Skin epidermis (tissue), 12 donors: ENCODE data around the gene HEMK1.

Source experiments
- H3K27ac ChIP-seq, 21 experiments: fragments of 200-600 bp; sonication (generic) in 11 of 21; one replicate each; pipeline ENCODE4 v1.5.0; 2020; ENCODE audit warnings: mild to moderate bottlenecking in 3 of 21, inconsistent platforms in 2 of 21, moderate library complexity in 2 of 21
- H3K4me3 ChIP-seq, 7 experiments: fragments of 200-600 bp; sonication (generic) in 2 of 7; one replicate each; pipeline ENCODE4 v1.5.0; 2020; ENCODE audit warnings: inconsistent platforms in 2 of 7, mild to moderate bottlenecking in 2 of 7, moderate library complexity in 1 of 7

Gene HEMK1

GRCh38 chr3:50625231-50626182, 56.2 kb downstream of the HEMK1 start:
- no peak overlapping the region for H3K4me3 ChIP-seq
- H3K27ac ChIP-seq, result peak overlapping the region in 18 of 21 experiments; percentile 9 to 86 (median 65)

GRCh38 chr3:50626401-50626800, 57.1 kb downstream of the HEMK1 start:
- Histone ChIP-seq H3K27ac (peak overlapping the region in 12 of 21 experiments; percentile 1 to 86 (median 42)), H3K4me3 (no peak overlapping the region)

DNA sequence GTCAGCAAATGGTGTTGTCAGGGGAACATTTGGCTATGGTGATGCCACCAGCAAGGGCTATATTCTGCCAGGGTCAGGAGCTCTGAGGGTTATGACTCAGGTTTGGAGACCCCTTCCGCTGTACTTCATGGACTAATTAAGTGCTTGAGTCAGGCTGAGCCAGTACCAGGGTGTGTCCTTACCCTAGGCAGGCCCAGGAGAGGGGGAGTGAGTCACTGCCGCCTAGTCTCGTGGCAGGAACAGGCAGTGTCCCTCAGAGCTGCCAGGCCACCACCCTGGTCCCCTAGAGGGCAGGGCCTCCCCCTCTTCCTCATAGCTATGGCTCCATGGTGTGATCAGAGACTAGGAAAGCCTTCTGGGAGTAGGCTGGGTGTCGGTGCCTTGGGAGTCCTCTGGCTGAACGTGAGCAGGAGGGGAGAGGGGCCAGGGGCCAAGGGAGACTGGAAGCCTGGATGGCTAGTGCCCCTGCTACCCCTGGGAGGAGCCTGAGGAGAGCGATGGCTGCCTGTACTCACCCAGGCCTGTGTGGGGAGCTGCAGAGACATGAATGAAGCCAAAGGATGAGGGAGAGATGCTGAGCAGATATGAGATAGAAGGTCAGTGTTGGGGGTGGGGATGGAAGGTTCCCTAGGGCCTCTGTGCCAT, 58.2 kb downstream of the HEMK1 start:
- peak overlapping the region in 18 of 21 experiments; percentile 8 to 86 (median 54) for H3K27ac ChIP-seq
- no peak overlapping the region for H3K4me3 ChIP-seq

GRCh38 chr3:50628601-50629000, 59.3 kb downstream of the HEMK1 start:
- no peak overlapping the region for H3K4me3 ChIP-seq
- peak overlapping the region in 17 of 21 experiments; percentile 8 to 86 (median 53) for H3K27ac ChIP-seq

DNA sequence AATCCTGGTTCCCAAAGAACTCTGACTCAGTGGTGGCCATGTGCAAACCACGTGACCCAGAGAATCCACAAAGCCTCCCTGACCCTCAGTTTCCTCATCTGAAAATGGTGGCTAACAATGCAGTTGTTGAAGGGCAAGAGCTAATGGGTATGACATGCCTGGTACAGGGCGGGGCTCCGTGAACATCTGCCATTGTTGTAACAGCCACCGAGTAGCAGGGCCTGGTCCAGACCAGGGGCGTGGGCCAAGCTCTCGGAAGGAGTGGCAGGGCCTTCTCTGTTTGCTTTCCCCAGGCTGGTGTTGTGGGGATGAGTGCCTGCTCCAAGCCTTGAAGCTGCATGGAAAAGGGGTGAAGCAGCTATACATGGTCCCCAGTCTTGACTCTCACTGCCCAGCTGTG, 61.1 kb downstream of the HEMK1 start:
- peak overlapping the region in 9 of 21 experiments; percentile 33 to 86 (median 58) for H3K27ac ChIP-seq

GRCh38 chr3:50630877-50631276, 61.6 kb downstream of the HEMK1 start:
- Histone ChIP-seq H3K4me3 (no peak overlapping the region), H3K27ac (peak overlapping the region in 6 of 21 experiments; percentile 24 to 76 (median 56))

More for the DNA sequence above, 61.1 kb downstream of the HEMK1 start:
- no peak overlapping the region for H3K4me3 ChIP-seq

GRCh38 chr3:50632450-50632849, 63.1 kb downstream of the HEMK1 start:
- H3K4me3 ChIP-seq, result no peak overlapping the region
- peak overlapping the region in 12 of 21 experiments; percentile 7 to 76 (median 40) for H3K27ac ChIP-seq

DNA sequence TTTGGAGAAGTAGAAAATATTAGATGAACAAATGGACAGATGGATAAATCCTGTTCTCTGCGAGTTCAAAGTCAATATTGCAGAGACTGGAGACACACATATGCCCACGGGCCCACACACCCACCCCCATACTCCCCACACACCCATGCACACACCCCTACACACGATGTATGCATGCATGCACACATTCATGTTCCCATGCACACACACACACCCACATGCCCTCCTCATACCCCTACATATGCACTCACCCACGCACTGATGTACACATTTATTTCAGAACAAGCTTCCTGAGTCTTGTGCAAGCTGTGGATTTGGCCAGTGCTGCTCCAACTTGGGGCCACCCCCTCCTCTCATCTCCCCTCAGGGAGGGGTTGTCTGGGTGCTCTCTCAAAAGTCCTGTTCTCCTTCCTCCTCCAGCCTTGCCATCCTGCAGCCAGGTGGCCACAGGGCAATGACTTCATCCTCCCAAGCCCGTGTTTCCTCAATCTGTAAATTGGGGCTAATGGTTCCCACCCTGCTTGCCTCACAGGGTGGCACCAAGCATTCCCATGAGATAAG, 64.0 kb downstream of the HEMK1 start:
- Histone ChIP-seq H3K4me3 (no peak overlapping the region), H3K27ac (peak overlapping the region in 7 of 21 experiments; percentile 8 to 76 (median 45))

- Histone ChIP-seq H3K27ac (no peak overlapping the region), H3K4me3 (no peak overlapping the region)
Measured at GRCh38 chr3:50635066-50635465, 65.7 kb downstream of the HEMK1 start.

DNA sequence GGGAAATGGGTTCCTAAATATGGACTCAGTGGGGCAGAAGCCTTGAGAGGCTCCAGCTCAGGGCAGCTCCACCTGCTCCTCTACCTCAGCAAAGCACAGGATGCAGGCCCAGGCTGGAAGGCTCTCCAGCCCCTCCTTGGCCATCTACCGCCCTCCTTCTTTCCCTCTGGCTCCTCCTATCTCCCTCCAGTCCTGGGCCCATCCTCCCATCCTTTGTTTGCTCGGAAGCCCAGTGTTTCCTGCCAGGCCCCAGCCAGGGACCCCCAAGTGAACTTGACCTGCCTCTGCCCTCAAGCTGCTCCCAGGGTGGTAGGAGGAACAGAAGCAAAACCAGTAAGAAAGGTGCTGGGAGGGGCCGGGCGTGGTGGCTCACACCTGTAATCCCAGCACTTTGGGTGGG, 67.7 kb downstream of the HEMK1 start:
- Histone ChIP-seq H3K4me3 (no peak overlapping the region), H3K27ac (peak overlapping the region in 4 of 21 experiments; percentile 11 to 46 (median 15))

- Histone ChIP-seq H3K27ac (peak overlapping the region in 10 of 21 experiments; percentile 8 to 57 (median 38)), H3K4me3 (no peak overlapping the region)
Measured at GRCh38 chr3:50637945-50638344, 68.6 kb downstream of the HEMK1 start.

- no peak overlapping the region for H3K4me3 ChIP-seq
- H3K27ac ChIP-seq, result peak overlapping the region in 2 of 21 experiments; percentile 37 to 43
Measured at GRCh38 chr3:50639055-50639494, 69.8 kb downstream of the HEMK1 start.

DNA sequence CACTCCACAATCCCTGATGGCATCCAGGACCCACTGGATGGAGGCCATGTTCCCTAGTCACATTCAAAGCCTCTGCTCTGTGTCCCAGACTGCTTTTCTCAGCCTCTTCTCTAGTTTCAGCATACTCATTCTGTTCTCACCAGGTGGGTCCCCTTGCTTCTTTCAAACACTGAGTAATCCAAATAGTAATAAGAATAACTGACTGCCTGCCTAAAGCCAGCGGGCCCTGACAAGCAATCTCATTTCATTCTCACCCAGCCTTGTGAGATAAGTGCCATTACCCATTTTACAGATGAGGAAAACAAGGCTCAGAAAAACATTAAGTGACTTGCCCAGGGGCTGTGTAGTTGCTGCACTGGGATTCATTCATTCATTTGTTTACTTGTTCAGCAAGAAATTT, 73.1 kb downstream of the HEMK1 start:
- H3K4me3 ChIP-seq, result no peak overlapping the region
- no peak overlapping the region for H3K27ac ChIP-seq

DNA sequence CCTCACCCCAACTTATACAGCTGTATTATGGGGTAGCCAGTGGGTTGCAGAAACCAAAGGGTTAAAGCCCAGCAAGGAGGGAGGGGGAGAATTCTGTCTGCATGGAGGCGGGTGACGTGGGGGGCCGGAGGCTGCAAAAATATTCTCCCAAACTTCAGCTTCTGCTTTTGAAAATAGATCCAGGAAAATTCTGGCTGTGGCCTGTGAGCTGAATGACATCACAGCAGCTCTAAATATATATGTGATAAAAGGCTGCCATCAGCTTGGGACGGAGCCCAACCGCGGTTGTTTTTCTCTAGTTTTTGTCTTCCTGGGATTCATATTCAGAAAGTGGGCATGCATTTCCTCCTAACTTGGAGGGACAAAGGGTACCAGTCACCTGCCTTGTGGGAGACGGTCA, 75.2 kb downstream of the HEMK1 start:
- H3K27ac ChIP-seq, result no peak overlapping the region
- no peak overlapping the region for H3K4me3 ChIP-seq

GRCh38 chr3:50645378-50645777, 76.1 kb downstream of the HEMK1 start:
- Histone ChIP-seq H3K27ac (no peak overlapping the region), H3K4me3 (no peak overlapping the region)
